Loucy (cell line): Measurements from ENCODE around the gene DYNLL1.
"Not testable (repeated sequence)": the region's sequence is repeated elsewhere in the genome, so short reads cannot be mapped to it uniquely, and the experiment has no call there.

Experiments
- H2AFZ ChIP-seq: fragments of 200-600 bp; sonication (generic); 2 replicates; pipeline ENCODE4 v1.6.0; 2016; ENCODE audit warnings: antibody characterized with exemption, mild to moderate bottlenecking, low read length, moderate library complexity
- H3F3A ChIP-seq: fragments of 200-600 bp; 2 replicates; pipeline ENCODE4 v1.6.0; 2016; ENCODE audit warnings: antibody characterized with exemption, low read depth, mild to moderate bottlenecking
- H3K27me3 ChIP-seq: fragments of 200-600 bp; sonication (generic); 2 replicates; pipeline ENCODE4 v1.6.1; 2014; ENCODE audit warnings: low read length, mild to moderate bottlenecking; ENCODE audit not compliant: insufficient read depth, poor library complexity, severe bottlenecking
- H3K36me3 ChIP-seq: fragments of 200-600 bp; sonication (generic); 2 replicates; pipeline ENCODE4 v1.6.1; 2016; ENCODE audit warnings: low read length; ENCODE audit not compliant: insufficient read depth
- H3K4me1 ChIP-seq: fragments of 200-600 bp; sonication (generic); 2 replicates; pipeline ENCODE4 v1.5.1; 2014; ENCODE audit warnings: low read length, mild to moderate bottlenecking; ENCODE audit not compliant: insufficient read depth, poor library complexity, severe bottlenecking
- H3K4me2 ChIP-seq: fragments of 200-600 bp; sonication (generic); 2 replicates; pipeline ENCODE4 v1.6.0; 2014; ENCODE audit warnings: antibody characterized with exemption, low read length, low read depth, mild to moderate bottlenecking; ENCODE audit not compliant: poor library complexity, severe bottlenecking
- H3K4me3 ChIP-seq: fragments of 200-600 bp; sonication (generic); 2 replicates; pipeline ENCODE4 v1.5.1; 2014; ENCODE audit warnings: low read length, mild to moderate bottlenecking, mixed read lengths; ENCODE audit not compliant: poor library complexity, severe bottlenecking
- H3K79me2 ChIP-seq: fragments of 200-600 bp; sonication (generic); 2 replicates; pipeline ENCODE4 v1.6.1; 2014; ENCODE audit warnings: low read length; ENCODE audit not compliant: insufficient read depth
- H3K9ac ChIP-seq: fragments of 200-600 bp; sonication (generic); 2 replicates; pipeline ENCODE4 v1.6.0; 2014; ENCODE audit warnings: mild to moderate bottlenecking, low read depth, low read length, moderate library complexity; ENCODE audit not compliant: poor library complexity, severe bottlenecking
- H3K9me2 ChIP-seq: fragments of 200-600 bp; sonication (generic); replicated peaks from 2 replicates; pipeline ENCODE4 v1.6.1; 2016; ENCODE audit warnings: low read depth, low read length, mixed read lengths
- H3K9me3 ChIP-seq: fragments of 200-600 bp; sonication (generic); 2 replicates; pipeline ENCODE4 v1.6.1; 2014; ENCODE audit warnings: mild to moderate bottlenecking, antibody characterized with exemption, low read length, low read depth; ENCODE audit not compliant: insufficient read depth
- H4K20me1 ChIP-seq: fragments of 200-600 bp; sonication (generic); 2 replicates; pipeline ENCODE4 v1.6.0; 2014; ENCODE audit warnings: antibody characterized with exemption, low read length, mild to moderate bottlenecking; ENCODE audit not compliant: insufficient read depth, poor library complexity, severe bottlenecking
- CTCF ChIP-seq: fragments of 200-600 bp; sonication (generic); conservative IDR thresholded peaks from 2 replicates; pipeline ENCODE4 v1.5.1; 2014; ENCODE audit warnings: mild to moderate bottlenecking, antibody characterized with exemption, low read length
- EZH2phosphoT487 ChIP-seq: fragments of 200-600 bp; IDR thresholded peaks from 2 replicates; pipeline ENCODE4 v1.6.1; 2018; ENCODE audit warnings: antibody characterized with exemption, mild to moderate bottlenecking, moderate library complexity, borderline replicate concordance

The DYNLL1 gene

GRCh38 chr12:120483621-120484020 lies 12.3 kb upstream of the DYNLL1 start:
- Histone ChIP-seq H4K20me1 (no peaks in the 10 kb centered on the region), H3K9ac (no peak overlapping the region), H3K4me2 (no peak overlapping the region), H3K27me3 (no peaks in the 10 kb centered on the region), H3K9me2 (no peaks in the 10 kb centered on the region), H3K4me1 (peaks cover 20% of the 10 kb centered on the region), H3K79me2 (no peaks in the 10 kb centered on the region), H3K9me3 (no peaks in the 10 kb centered on the region), H3K4me3 (no peak overlapping the region), H3K36me3 (no peaks in the 10 kb centered on the region), H3F3A (no peaks in the 10 kb centered on the region), H2AFZ (no peak overlapping the region)
- TF ChIP-seq CTCF, result no peak
- no peak for TF ChIP-seq EZH2phosphoT487

GRCh38 chr12:120485961-120486881 lies 9.7 kb upstream of the DYNLL1 start:
- no peak for TF ChIP-seq EZH2phosphoT487
- TF ChIP-seq CTCF, result no peak
- Histone ChIP-seq H2AFZ (no peak overlapping the region), H3K4me1 (peaks cover 7% of the 10 kb centered on the region), H3F3A (no peaks in the 10 kb centered on the region), H3K4me3 (no peak overlapping the region), H3K9ac (no peak overlapping the region), H3K79me2 (no peaks in the 10 kb centered on the region), H3K4me2 (no peak overlapping the region), H3K9me2 (no peaks in the 10 kb centered on the region), H3K36me3 (no peaks in the 10 kb centered on the region), H3K27me3 (no peaks in the 10 kb centered on the region), H4K20me1 (no peaks in the 10 kb centered on the region), H3K9me3 (no peaks in the 10 kb centered on the region)

- not testable (repeated sequence) for H3K9me3 ChIP-seq, H3K4me3 ChIP-seq, H3K9ac ChIP-seq, H3F3A ChIP-seq, H2AFZ ChIP-seq, H3K36me3 ChIP-seq, H4K20me1 ChIP-seq, H3K4me1 ChIP-seq, H3K79me2 ChIP-seq, H3K9me2 ChIP-seq, H3K4me2 ChIP-seq, H3K27me3 ChIP-seq
Observed at GRCh38 chr12:120487552-120487951, 8.4 kb upstream of the DYNLL1 start.
